Brain microvascular endothelial cell (primary cell): Measurements from ENCODE around the gene MYO6.

ENCODE experiments used
- DNase-seq: peaks from one replicate; pipeline ENCODE4 v3.0.0-alpha.2; 2020
- H3K27ac ChIP-seq: fragments of 250-450 bp; sonication (Bioruptor Pico); 2 replicates; pipeline ENCODE4 v1.5.1; 2020; ENCODE audit warnings: mild to moderate bottlenecking, moderate library complexity
- H3K27me3 ChIP-seq: fragments of 250-450 bp; sonication (Bioruptor Pico); replicated peaks from 2 replicates; pipeline ENCODE4 v1.5.1; 2020; ENCODE audit warnings: mild to moderate bottlenecking
- H3K36me3 ChIP-seq: fragments of 250-450 bp; sonication (Bioruptor Pico); replicated peaks from 2 replicates; pipeline ENCODE4 v1.5.1; 2020; ENCODE audit warnings: mild to moderate bottlenecking
- H3K4me3 ChIP-seq: 2 replicates; pipeline ENCODE4 v1.5.1; 2011; ENCODE audit warnings: low read depth, mild to moderate bottlenecking, control low read depth, low read length, moderate library complexity
- in situ Hi-C: cut with HindIII; loops from 2 replicates; pipeline ENCODE4 v1.10.0; 2017; ENCODE audit warnings: low sequenced_read_pairs, low pct_ligation_motif_present
- TF ChIP-seq, protein P1 (sequence below): IDR thresholded peaks from 2 replicates; pipeline ENCODE4 v1.5.1; 2011; ENCODE audit warnings: low read depth, mild to moderate bottlenecking, moderate library complexity, low read length, control low read depth, inconsistent platforms; ENCODE audit errors: missing control alignments

The MYO6 gene

DNA sequence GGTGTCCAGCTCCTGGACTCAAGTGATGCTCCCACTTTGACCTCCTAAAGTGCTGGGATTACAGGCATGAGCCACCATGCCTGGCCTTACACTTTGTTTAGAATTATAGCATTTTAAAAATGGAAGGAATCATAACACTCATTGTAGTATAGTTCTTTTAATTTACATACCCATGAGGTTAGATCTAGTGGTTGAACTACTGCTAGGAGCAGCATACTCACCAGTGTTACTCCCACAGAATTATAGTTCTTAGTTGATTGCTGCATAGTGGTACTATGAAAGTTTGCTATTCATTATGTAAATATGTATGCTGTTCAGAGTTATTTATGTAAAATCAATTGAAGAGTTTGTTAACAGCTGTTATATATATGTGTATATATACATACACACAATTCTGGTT lies 85.4 kb downstream of the MYO6 start:
- in situ Hi-C loops = no loop called here
- H3K36me3 ChIP-seq = no peaks in the 10 kb centered on the region
- DNase-seq = no peak
- H3K4me3 ChIP-seq = no peak overlapping the region
- H3K27me3 ChIP-seq = no peaks in the 10 kb centered on the region
- H3K27ac ChIP-seq = no peak overlapping the region
- TF ChIP-seq, protein P1, sequence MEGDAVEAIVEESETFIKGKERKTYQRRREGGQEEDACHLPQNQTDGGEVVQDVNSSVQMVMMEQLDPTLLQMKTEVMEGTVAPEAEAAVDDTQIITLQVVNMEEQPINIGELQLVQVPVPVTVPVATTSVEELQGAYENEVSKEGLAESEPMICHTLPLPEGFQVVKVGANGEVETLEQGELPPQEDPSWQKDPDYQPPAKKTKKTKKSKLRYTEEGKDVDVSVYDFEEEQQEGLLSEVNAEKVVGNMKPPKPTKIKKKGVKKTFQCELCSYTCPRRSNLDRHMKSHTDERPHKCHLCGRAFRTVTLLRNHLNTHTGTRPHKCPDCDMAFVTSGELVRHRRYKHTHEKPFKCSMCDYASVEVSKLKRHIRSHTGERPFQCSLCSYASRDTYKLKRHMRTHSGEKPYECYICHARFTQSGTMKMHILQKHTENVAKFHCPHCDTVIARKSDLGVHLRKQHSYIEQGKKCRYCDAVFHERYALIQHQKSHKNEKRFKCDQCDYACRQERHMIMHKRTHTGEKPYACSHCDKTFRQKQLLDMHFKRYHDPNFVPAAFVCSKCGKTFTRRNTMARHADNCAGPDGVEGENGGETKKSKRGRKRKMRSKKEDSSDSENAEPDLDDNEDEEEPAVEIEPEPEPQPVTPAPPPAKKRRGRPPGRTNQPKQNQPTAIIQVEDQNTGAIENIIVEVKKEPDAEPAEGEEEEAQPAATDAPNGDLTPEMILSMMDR = no peak

DNA sequence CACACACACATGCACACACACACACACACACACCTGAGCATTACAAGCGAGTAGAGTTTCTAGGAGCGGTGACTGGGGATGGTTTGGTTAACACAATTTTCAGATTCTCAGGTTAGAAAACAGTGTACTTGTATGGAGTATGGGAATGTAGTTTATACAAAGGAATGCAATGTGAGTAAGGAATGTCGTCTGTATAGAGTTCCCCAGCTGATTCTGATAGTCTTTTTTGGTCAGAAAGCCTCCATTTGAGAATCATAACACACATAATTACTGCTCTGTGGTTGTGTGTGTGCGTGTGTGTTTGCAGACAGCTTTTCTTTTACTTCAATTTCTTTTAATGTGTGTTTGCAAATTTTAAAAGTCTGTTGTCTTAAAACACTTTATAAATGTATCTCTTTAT lies 93.2 kb downstream of the MYO6 start:
- H3K36me3 ChIP-seq = no peaks in the 10 kb centered on the region
- no peak overlapping the region for H3K27ac ChIP-seq
- in situ Hi-C loops = no loop called here
- DNase-seq = no peak
- no peaks in the 10 kb centered on the region for H3K27me3 ChIP-seq
- H3K4me3 ChIP-seq = no peak overlapping the region
- TF ChIP-seq, protein P1 = no peak

- H3K27me3 ChIP-seq = no peaks in the 10 kb centered on the region
- H3K4me3 ChIP-seq = no peak overlapping the region
- no peak for DNase-seq
- in situ Hi-C loops = no loop called here
- H3K36me3 ChIP-seq = no peaks in the 10 kb centered on the region
- no peak overlapping the region for H3K27ac ChIP-seq
- TF ChIP-seq, protein P1 = no peak
Measured at GRCh38 chr6:75842732-75843131, 93.7 kb downstream of the MYO6 start.

DNA sequence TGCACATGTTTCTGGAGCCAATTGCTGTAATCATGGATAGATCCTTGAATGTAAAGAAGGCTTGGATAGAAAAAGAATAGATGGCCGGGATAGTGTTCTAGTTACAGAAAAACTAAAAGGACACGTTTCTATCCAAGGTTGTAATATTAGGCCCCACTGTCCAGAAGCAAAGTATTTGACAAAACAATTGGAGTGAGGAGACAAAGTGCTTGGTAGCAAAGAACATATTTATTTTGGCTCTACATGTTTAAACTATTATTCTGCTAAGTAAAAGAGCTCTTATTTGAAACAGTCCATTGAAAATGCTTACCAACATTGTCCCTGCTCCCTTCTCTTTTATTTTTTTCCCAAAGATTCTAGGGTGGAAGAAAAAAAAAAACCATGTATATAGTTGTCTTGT lies 94.4 kb downstream of the MYO6 start:
- in situ Hi-C loops = no loop called here
- H3K27ac ChIP-seq = no peak overlapping the region
- no peak for DNase-seq
- TF ChIP-seq, protein P1 = no peak
- no peaks in the 10 kb centered on the region for H3K27me3 ChIP-seq
- H3K4me3 ChIP-seq = no peak overlapping the region
- no peaks in the 10 kb centered on the region for H3K36me3 ChIP-seq

DNA sequence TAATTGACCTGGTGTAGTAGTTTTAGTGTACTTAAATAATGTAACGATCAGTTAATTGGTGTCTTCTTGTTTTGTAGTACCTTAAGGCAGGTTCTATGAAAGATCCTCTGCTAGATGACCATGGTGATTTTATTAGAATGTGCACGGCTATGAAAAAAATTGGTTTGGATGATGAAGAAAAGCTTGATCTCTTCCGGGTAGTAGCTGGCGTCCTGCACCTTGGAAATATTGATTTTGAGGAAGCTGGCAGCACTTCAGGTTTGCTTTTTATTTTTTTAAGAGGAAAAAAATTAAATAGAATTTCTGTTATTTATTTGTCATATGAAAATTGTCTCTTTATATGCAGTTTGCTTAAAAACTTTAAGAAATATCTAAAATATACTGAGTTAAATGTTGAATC lies 99.2 kb downstream of the MYO6 start:
- TF ChIP-seq, protein P1 = no peak
- DNase-seq = no peak
- Histone ChIP-seq H3K27ac (no peak overlapping the region), H3K27me3 (no peaks in the 10 kb centered on the region), H3K36me3 (no peaks in the 10 kb centered on the region), H3K4me3 (no peak overlapping the region)
- in situ Hi-C loops = no loop called here

GRCh38 chr6:75849329-75850025 lies 100.4 kb downstream of the MYO6 start:
- H3K27ac ChIP-seq = no peak overlapping the region
- H3K4me3 ChIP-seq = no peak overlapping the region
- TF ChIP-seq, protein P1 = no peak
- no peaks in the 10 kb centered on the region for H3K27me3 ChIP-seq
- DNase-seq = no peak
- no peaks in the 10 kb centered on the region for H3K36me3 ChIP-seq
- in situ Hi-C loops = no loop called here
